Fibroblast of lung (primary cell): ENCODE measurements around the gene NOP14. TPM values are rescaled to one million over a fixed set of nuclear protein-coding genes. Genes with fewer than 3 reads are reported as not detected.

Experiments used
- DNase-seq, 2 donors: peaks; one replicate each; pipeline versions ENCODE4 v3.0.0 to v3.0.0-alpha.2; 2010; ENCODE audit warnings: low read depth in 2 of 2
- H2AFZ ChIP-seq: 2 replicates; pipeline ENCODE4 v1.5.1; 2012; ENCODE audit warnings: low read length, control low read depth, inconsistent platforms
- H3K27ac ChIP-seq: 2 replicates; pipeline ENCODE4 v1.5.1; 2011; ENCODE audit warnings: low read length, control low read depth; ENCODE audit not compliant: insufficient read depth
- H3K27me3 ChIP-seq: 2 replicates; pipeline ENCODE4 v1.5.1; 2011; ENCODE audit warnings: mild to moderate bottlenecking, low read length; ENCODE audit not compliant: control insufficient read depth, insufficient read depth
- H3K36me3 ChIP-seq: 2 replicates; pipeline ENCODE4 v1.5.1; 2011; ENCODE audit warnings: low read length; ENCODE audit not compliant: control insufficient read depth, insufficient read depth
- H3K4me1 ChIP-seq: 2 replicates; pipeline ENCODE4 v1.5.1; 2011; ENCODE audit warnings: low read length; ENCODE audit not compliant: control insufficient read depth, insufficient read depth; ENCODE audit errors: extremely low read depth
- H3K4me2 ChIP-seq: 2 replicates; pipeline ENCODE4 v1.5.1; 2011; ENCODE audit warnings: low read length, control low read depth; ENCODE audit not compliant: insufficient read depth; ENCODE audit errors: extremely low read depth
- H3K4me3 ChIP-seq, 4 experiments: fragments of 200-600 bp in 1 of 4; sonication (generic) in 1 of 4; replicated peaks in 1 of 4; 2 replicates each; pipeline ENCODE4 v1.5.1; 2011 to 2016; ENCODE audit warnings: low read length in 4 of 4, low read depth in 3 of 4, mild to moderate bottlenecking in 3 of 4, control low read depth in 2 of 4, inconsistent platforms in 1 of 4, mixed read lengths in 1 of 4; ENCODE audit not compliant: insufficient read depth in 1 of 4; ENCODE audit errors: control extremely low read depth in 1 of 4
- H3K79me2 ChIP-seq: 2 replicates; pipeline ENCODE4 v1.5.1; 2012; ENCODE audit warnings: mild to moderate bottlenecking, low read length, inconsistent platforms; ENCODE audit not compliant: control insufficient read depth, insufficient read depth
- H3K9ac ChIP-seq: 2 replicates; pipeline ENCODE4 v1.5.1; 2011; ENCODE audit warnings: mild to moderate bottlenecking, low read length, control low read depth; ENCODE audit not compliant: insufficient read depth
- H3K9me3 ChIP-seq: 2 replicates; pipeline ENCODE4 v1.5.1; 2012; ENCODE audit warnings: low read depth, low read length; ENCODE audit not compliant: control insufficient read depth, insufficient read depth
- H4K20me1 ChIP-seq: 2 replicates; pipeline ENCODE4 v1.5.1; 2011; ENCODE audit warnings: low read length; ENCODE audit not compliant: control insufficient read depth, insufficient read depth; ENCODE audit errors: extremely low read depth
- EZH2 ChIP-seq: IDR thresholded peaks from 2 replicates; pipeline ENCODE4 v1.5.1; 2012; ENCODE audit warnings: low read length, control low read depth, mild to moderate bottlenecking; ENCODE audit errors: missing control alignments
- polyA plus RNA-seq, 2 donors: library from polyadenylated mRNA; depleted of rRNA in 1 of 2; stranded (reverse) in 1 of 2; unstranded in 1 of 2; fragments of >200 nt; gene quantifications; 2 replicates each; pipeline ENCODE4 v1.2.1, GENCODE V29; 2011 to 2012; ENCODE audit warnings: missing spikeins in 1 of 2
- total RNA-seq: library from RNA; depleted of rRNA; stranded (reverse); fragments of >200 nt; gene quantifications from 2 replicates; pipeline ENCODE4 v1.2.1, GENCODE V29; 2014
- TF ChIP-seq, protein P1 (sequence below), 2 donors: IDR thresholded peaks in 1 of 2; conservative IDR thresholded peaks in 1 of 2; 1 replicate in 1 of 2; 2 replicates in 1 of 2; pipeline ENCODE4 v1.5.1; 2011 to 2012; ENCODE audit warnings: low read length in 2 of 2, control low read depth in 1 of 2, inconsistent platforms in 1 of 2, low read depth in 1 of 2, mild to moderate bottlenecking in 1 of 2

Gene NOP14
- total and polyA plus RNA-seq, 2 donors (not counting 1 experiment from before 2014, with no cell fraction given): 13.1 to 16.7 TPM

DNA sequence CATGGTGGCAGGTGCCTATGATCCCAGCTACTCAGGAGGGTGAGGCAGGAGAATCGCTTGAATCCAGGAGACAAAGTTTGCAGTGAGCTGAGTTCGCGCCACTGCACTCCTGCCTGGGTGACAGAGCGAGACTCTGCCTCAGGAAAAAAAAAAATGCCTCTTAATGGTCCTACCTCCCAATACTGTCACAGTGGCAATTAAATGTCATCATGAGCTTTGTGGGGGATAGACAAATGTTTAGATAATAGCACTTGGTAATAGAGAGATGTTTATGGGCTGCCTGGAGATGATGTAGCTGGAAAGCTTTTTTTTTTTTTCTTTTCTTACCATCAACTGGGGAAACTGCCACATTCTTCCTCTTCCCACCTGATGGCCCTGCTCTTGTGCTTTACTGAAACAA is 33.2 kb upstream of the NOP14 start:
- no peaks in the 10 kb centered on the region for H3K36me3 ChIP-seq
- no peaks in the 10 kb centered on the region for H3K79me2 ChIP-seq
- TF ChIP-seq, protein P1, sequence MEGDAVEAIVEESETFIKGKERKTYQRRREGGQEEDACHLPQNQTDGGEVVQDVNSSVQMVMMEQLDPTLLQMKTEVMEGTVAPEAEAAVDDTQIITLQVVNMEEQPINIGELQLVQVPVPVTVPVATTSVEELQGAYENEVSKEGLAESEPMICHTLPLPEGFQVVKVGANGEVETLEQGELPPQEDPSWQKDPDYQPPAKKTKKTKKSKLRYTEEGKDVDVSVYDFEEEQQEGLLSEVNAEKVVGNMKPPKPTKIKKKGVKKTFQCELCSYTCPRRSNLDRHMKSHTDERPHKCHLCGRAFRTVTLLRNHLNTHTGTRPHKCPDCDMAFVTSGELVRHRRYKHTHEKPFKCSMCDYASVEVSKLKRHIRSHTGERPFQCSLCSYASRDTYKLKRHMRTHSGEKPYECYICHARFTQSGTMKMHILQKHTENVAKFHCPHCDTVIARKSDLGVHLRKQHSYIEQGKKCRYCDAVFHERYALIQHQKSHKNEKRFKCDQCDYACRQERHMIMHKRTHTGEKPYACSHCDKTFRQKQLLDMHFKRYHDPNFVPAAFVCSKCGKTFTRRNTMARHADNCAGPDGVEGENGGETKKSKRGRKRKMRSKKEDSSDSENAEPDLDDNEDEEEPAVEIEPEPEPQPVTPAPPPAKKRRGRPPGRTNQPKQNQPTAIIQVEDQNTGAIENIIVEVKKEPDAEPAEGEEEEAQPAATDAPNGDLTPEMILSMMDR (conservative IDR thresholded peaks at IDR 0.05 in 1 of 2, IDR thresholded peaks at IDR 0.05 in 1 of 2; ENCODE audit: low read depth in 1 of 2, low read length in 2 of 2): no peak
- no peak for TF ChIP-seq EZH2
- H3K4me3 ChIP-seq: no peak overlapping the region
- H2AFZ ChIP-seq: no peak overlapping the region
- H3K9ac ChIP-seq: no peak overlapping the region
- no peaks in the 10 kb centered on the region for H3K27me3 ChIP-seq
- H3K9me3 ChIP-seq: no peaks in the 10 kb centered on the region
- DNase-seq: no peak
- H4K20me1 ChIP-seq: no peaks in the 10 kb centered on the region
- H3K4me2 ChIP-seq: no peak overlapping the region
- H3K4me1 ChIP-seq: no peaks in the 10 kb centered on the region
- no peak overlapping the region for H3K27ac ChIP-seq

DNA sequence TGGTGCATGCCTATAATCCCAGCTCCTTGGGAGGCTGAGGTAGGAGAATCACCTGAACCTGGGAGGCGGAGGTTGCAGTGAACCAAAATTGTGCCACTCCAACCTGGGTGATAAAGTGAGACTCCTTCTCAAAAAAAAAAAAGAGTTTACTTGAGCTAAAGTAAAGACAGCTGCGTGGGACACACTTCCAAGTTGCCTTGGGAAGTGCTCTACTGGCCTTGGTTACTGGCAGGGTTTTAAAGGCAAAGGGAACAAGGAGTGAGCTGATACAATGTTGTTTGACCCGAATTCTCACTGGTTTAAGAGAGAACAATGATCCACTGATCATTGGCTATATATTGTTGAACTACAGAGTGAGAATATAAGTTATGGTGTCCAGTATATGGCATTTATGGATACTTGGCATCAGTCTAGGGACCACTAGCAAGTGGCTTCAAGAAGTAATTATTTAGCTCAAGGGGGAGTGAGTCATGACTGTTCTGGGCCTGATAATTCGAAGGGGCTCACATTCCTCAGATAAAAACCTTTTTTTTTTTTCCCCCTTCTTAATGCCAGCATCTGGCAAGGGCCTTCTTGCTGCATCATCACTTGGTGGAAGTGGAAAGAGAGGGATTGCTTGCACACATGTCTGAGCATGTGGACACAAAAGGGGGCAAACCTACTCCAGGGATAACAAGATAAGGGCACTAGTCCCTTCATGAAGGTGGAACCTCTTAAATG is 32.5 kb upstream of the NOP14 start:
- peak in 1 of 2 donors; percentile 50 for DNase-seq

DNA sequence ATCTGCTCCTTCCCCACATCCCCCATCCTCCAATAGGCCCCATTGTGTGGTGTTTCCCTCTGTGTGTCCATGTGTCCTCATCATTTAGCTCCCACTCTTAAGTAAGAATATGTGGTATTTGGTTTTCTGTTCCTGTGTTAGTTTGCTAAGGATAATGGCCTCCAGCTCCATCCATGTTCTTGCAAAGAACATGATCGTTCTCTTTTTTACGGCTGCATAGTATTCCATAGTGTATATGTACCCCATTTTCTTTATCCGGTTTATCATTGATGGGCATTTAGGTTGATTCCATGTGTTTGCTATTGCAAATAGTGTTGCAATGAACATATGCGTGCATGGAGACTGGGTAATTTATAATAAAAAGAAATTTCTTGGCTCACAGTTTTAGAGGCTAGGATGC is 31.7 kb upstream of the NOP14 start:
- Histone ChIP-seq H3K79me2 (no peaks in the 10 kb centered on the region), H3K4me1 (no peaks in the 10 kb centered on the region), H3K27ac (no peak overlapping the region), H3K4me2 (no peak overlapping the region), H3K27me3 (no peaks in the 10 kb centered on the region), H3K9ac (no peak overlapping the region), H2AFZ (no peak overlapping the region), H4K20me1 (no peaks in the 10 kb centered on the region), H3K36me3 (no peaks in the 10 kb centered on the region), H3K4me3 (no peak overlapping the region), H3K9me3 (no peaks in the 10 kb centered on the region)
- TF ChIP-seq EZH2: no peak
- TF ChIP-seq, protein P1 (conservative IDR thresholded peaks at IDR 0.05 in 1 of 2, IDR thresholded peaks at IDR 0.05 in 1 of 2; ENCODE audit: low read depth in 1 of 2, low read length in 2 of 2): no peak
- no peak for DNase-seq

More for the DNA sequence above, 32.5 kb upstream of the NOP14 start:
- no peak overlapping the region for H3K27ac ChIP-seq
- H3K9me3 ChIP-seq: no peaks in the 10 kb centered on the region
- TF ChIP-seq, protein P1 (conservative IDR thresholded peaks at IDR 0.05 in 1 of 2, IDR thresholded peaks at IDR 0.05 in 1 of 2; ENCODE audit: low read depth in 1 of 2, low read length in 2 of 2): no peak
- TF ChIP-seq EZH2: no peak
- no peaks in the 10 kb centered on the region for H3K4me1 ChIP-seq
- no peak overlapping the region for H3K4me3 ChIP-seq
- no peaks in the 10 kb centered on the region for H3K79me2 ChIP-seq
- no peaks in the 10 kb centered on the region for H4K20me1 ChIP-seq
- no peaks in the 10 kb centered on the region for H3K36me3 ChIP-seq
- H3K27me3 ChIP-seq: no peaks in the 10 kb centered on the region
- H3K9ac ChIP-seq: no peak overlapping the region
- H3K4me2 ChIP-seq: no peak overlapping the region
- no peak overlapping the region for H2AFZ ChIP-seq
